Measurements from ENCODE around the gene FABP3.

FABP3 gene

DNA sequence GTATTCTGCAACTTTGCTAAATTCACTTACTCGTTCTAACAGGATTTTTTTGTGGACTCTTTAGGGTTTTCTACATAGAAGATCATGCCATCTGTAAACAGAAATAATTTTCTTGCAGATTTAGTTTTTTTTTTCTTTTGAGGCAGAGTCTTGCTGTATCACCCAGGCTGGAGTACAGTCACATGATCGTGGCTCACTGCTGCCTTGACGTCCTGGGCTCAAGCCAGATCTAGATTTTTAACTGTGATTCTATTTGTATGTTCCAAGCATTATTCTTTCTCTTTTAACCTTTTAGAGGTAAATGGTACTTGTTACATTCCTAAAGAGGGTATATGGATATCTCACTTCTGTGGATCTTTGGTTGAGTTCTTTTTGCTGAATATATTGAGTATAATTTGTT is 18.6 kb downstream of the FABP3 start:
- H2AFZ ChIP-seq, result no peak overlapping the region
- H3K36me3 ChIP-seq (ENCODE audit: control insufficient read depth, insufficient read depth, low read length), result no peaks in the 10 kb centered on the region
- H3K79me2 ChIP-seq, result no peaks in the 10 kb centered on the region
- no peaks in the 10 kb centered on the region for H3K27me3 ChIP-seq (ENCODE audit: control insufficient read depth, insufficient read depth, low read length)
- H3K9me3 ChIP-seq (ENCODE audit: control insufficient read depth, low read length), result no peaks in the 10 kb centered on the region
- no peak overlapping the region for H3K27ac ChIP-seq
- peak overlapping the region; percentile 2 for H3K4me3 ChIP-seq (ENCODE audit: low read depth, low read length)
- H3K4me2 ChIP-seq (ENCODE audit: low read length), result peak overlapping the region; percentile 49
- no peak overlapping the region for H3K9ac ChIP-seq
- TF ChIP-seq, protein P1, sequence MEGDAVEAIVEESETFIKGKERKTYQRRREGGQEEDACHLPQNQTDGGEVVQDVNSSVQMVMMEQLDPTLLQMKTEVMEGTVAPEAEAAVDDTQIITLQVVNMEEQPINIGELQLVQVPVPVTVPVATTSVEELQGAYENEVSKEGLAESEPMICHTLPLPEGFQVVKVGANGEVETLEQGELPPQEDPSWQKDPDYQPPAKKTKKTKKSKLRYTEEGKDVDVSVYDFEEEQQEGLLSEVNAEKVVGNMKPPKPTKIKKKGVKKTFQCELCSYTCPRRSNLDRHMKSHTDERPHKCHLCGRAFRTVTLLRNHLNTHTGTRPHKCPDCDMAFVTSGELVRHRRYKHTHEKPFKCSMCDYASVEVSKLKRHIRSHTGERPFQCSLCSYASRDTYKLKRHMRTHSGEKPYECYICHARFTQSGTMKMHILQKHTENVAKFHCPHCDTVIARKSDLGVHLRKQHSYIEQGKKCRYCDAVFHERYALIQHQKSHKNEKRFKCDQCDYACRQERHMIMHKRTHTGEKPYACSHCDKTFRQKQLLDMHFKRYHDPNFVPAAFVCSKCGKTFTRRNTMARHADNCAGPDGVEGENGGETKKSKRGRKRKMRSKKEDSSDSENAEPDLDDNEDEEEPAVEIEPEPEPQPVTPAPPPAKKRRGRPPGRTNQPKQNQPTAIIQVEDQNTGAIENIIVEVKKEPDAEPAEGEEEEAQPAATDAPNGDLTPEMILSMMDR (IDR thresholded peaks at IDR 0.05), result no peak
- H3K4me1 ChIP-seq, result no peaks in the 10 kb centered on the region

DNA sequence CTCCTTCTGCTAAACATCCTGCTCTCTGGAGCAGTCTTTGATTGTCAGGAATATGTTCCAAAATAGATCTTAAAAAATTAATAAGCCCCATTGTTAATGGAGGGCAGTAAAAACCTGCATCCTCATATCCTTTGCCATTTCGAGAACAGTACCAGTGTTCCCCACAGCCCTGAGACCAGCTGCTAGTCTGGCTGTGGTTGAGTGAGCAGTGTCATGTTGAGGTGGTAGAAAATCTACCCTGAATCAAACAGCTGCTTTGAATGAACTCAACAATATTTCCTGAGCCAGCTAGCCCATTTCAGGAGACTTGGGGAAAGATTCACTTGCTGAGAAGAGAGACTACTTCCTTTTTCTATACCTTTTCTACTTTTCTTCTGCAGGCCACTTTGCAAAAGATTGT is 24.4 kb downstream of the FABP3 start:
- no peaks in the 10 kb centered on the region for H3K79me2 ChIP-seq
- H3K9me3 ChIP-seq (ENCODE audit: control insufficient read depth, low read length), result no peaks in the 10 kb centered on the region
- H2AFZ ChIP-seq, result no peak overlapping the region
- TF ChIP-seq, protein P1 (IDR thresholded peaks at IDR 0.05), result no peak
- H3K4me1 ChIP-seq, result no peaks in the 10 kb centered on the region
- H3K36me3 ChIP-seq (ENCODE audit: control insufficient read depth, insufficient read depth, low read length), result no peaks in the 10 kb centered on the region
- no peak overlapping the region for H3K4me2 ChIP-seq (ENCODE audit: low read length)
- no peak overlapping the region for H3K27ac ChIP-seq
- H3K9ac ChIP-seq, result no peak overlapping the region
- no peaks in the 10 kb centered on the region for H3K27me3 ChIP-seq (ENCODE audit: control insufficient read depth, insufficient read depth, low read length)
- H3K4me3 ChIP-seq (ENCODE audit: low read depth, low read length), result no peak overlapping the region

DNA sequence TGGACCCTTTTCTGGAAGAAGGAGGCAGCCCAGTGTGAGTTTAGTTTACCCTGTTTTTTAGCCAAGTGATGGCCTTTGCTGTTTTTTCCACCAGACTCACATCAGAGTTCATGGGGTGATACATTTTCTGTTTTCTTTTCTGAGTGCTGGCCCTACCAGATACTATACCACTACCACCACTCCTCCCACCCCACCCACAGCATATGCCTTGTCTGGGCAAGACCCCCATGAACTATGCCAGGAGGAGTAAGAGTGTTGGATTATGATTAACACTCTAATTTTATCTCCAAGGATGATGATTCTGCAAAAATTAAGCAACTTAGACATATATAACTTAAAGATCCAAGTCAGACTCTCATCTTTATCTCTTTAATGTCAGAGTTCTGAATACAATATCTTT is 26.1 kb downstream of the FABP3 start:
- Histone ChIP-seq H3K79me2 (no peaks in the 10 kb centered on the region), H3K9me3 (ENCODE audit: control insufficient read depth, low read length) (no peaks in the 10 kb centered on the region), H2AFZ (no peak overlapping the region), H3K9ac (no peak overlapping the region), H3K27ac (no peak overlapping the region), H3K4me1 (no peaks in the 10 kb centered on the region), H3K36me3 (ENCODE audit: control insufficient read depth, insufficient read depth, low read length) (no peaks in the 10 kb centered on the region), H3K4me2 (ENCODE audit: low read length) (no peak overlapping the region), H3K4me3 (ENCODE audit: low read depth, low read length) (no peak overlapping the region), H3K27me3 (ENCODE audit: control insufficient read depth, insufficient read depth, low read length) (no peaks in the 10 kb centered on the region)
- TF ChIP-seq, protein P1 (IDR thresholded peaks at IDR 0.05), result no peak

DNA sequence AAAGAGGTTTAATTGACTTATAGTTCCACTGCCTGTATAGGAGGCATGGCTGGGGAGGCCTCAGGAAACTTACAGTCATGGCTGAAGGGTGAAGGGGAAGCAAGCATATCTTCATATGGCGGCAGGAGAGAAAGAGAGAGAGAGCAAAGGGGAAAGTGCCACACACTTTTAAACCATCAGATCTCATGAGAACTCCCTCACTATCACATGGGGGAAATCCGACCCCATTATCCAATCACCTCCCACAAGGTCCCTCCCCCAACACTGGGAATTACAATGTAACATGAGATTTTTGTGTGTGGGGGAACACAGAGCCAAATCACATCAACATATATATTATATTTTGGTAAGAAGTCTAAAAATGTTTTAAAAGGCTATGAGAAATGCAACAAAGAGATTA is 27.2 kb downstream of the FABP3 start:
- Histone ChIP-seq H2AFZ (no peak overlapping the region), H3K4me2 (ENCODE audit: low read length) (no peak overlapping the region), H3K4me1 (no peaks in the 10 kb centered on the region), H3K9ac (no peak overlapping the region), H3K9me3 (ENCODE audit: control insufficient read depth, low read length) (no peaks in the 10 kb centered on the region), H3K27ac (no peak overlapping the region), H3K79me2 (no peaks in the 10 kb centered on the region), H3K27me3 (ENCODE audit: control insufficient read depth, insufficient read depth, low read length) (no peaks in the 10 kb centered on the region), H3K4me3 (ENCODE audit: low read depth, low read length) (no peak overlapping the region), H3K36me3 (ENCODE audit: control insufficient read depth, insufficient read depth, low read length) (no peaks in the 10 kb centered on the region)
- TF ChIP-seq, protein P1 (IDR thresholded peaks at IDR 0.05), result no peak

DNA sequence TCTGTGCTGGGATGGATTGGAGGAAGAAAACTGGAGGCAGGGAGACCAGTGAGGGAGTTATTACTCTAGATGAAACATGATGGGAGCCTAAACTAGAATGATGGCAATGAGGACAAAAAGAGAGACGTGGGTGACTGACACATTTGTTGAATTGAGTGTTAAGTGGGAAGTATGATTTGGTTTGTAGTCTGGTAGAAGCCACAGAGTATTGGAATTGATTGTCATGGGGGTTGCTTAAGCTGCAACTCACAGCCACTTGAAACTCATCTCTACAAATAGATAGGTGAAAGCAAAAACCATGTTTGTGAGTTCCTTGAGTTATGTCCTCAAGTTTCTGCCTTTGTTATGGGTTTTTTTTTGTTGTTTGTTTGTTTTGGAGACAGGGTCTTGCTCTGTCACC is 28.4 kb downstream of the FABP3 start:
- TF ChIP-seq, protein P1 (IDR thresholded peaks at IDR 0.05), result no peak
- Histone ChIP-seq H3K4me1 (no peaks in the 10 kb centered on the region), H3K9ac (no peak overlapping the region), H3K4me3 (ENCODE audit: low read depth, low read length) (no peak overlapping the region), H3K27me3 (ENCODE audit: control insufficient read depth, insufficient read depth, low read length) (no peaks in the 10 kb centered on the region), H3K4me2 (ENCODE audit: low read length) (no peak overlapping the region), H3K9me3 (ENCODE audit: control insufficient read depth, low read length) (no peaks in the 10 kb centered on the region), H3K27ac (no peak overlapping the region), H2AFZ (no peak overlapping the region), H3K36me3 (ENCODE audit: control insufficient read depth, insufficient read depth, low read length) (no peaks in the 10 kb centered on the region), H3K79me2 (no peaks in the 10 kb centered on the region)

Data from parathyroid adenoma (tissue), 2 donors.